ENCODE data around the gene CNTN5. TPM values are rescaled to one million over a fixed set of nuclear protein-coding genes. Genes with fewer than 3 reads are reported as not detected.

Gene CNTN5
- total and polyA plus RNA-seq, 2 experiments from 2014 or later: 9.6 to 10.6 TPM

DNA sequence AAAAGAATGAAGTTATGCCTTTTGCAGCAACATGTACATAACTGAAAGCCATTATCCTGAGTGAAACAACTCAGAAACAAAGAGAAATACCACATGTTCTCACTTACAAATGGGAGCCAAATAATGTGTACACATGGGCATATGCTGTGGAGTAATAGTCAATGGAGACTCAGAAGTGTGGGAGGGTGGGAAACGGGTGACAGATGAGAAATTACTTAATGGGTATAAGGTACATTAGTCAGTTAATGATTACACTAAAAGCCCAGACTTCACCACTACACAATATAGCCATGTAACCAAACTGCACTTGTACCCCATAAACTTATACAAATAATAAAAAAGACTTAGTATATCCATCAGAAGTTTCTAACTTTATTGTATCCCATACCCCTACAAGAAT is 992.3 kb downstream of the CNTN5 start:
- Histone ChIP-seq H3K4me2 (no peak overlapping the region), H3K36me3 (replicated peaks; ENCODE audit: insufficient read depth, low read depth) (no peaks in the 10 kb centered on the region), H3K4me3 (no peak overlapping the region), H3K27ac (no peak overlapping the region), H3K9me3 (ENCODE audit: low read depth) (no peaks in the 10 kb centered on the region), H3K4me1 (ENCODE audit: insufficient read depth) (peaks cover 5% of the 10 kb centered on the region), H3K79me2 (no peaks in the 10 kb centered on the region), H3K27me3 (no peaks in the 10 kb centered on the region), H3K9me2 (replicated peaks; ENCODE audit: insufficient read depth) (no peaks in the 10 kb centered on the region), H4K20me1 (ENCODE audit: insufficient read depth, poor library complexity, severe bottlenecking) (no peaks in the 10 kb centered on the region), H2AFZ (no peak overlapping the region)
- TF ChIP-seq EZH2phosphoT487 (IDR thresholded peaks at IDR 0.05; ENCODE audit: low read depth, severe bottlenecking, unreplicated experiment) (no peak), EZH2 (IDR thresholded peaks at IDR 0.05; ENCODE audit: borderline replicate concordance) (no peak)
- TF ChIP-seq, protein P1, sequence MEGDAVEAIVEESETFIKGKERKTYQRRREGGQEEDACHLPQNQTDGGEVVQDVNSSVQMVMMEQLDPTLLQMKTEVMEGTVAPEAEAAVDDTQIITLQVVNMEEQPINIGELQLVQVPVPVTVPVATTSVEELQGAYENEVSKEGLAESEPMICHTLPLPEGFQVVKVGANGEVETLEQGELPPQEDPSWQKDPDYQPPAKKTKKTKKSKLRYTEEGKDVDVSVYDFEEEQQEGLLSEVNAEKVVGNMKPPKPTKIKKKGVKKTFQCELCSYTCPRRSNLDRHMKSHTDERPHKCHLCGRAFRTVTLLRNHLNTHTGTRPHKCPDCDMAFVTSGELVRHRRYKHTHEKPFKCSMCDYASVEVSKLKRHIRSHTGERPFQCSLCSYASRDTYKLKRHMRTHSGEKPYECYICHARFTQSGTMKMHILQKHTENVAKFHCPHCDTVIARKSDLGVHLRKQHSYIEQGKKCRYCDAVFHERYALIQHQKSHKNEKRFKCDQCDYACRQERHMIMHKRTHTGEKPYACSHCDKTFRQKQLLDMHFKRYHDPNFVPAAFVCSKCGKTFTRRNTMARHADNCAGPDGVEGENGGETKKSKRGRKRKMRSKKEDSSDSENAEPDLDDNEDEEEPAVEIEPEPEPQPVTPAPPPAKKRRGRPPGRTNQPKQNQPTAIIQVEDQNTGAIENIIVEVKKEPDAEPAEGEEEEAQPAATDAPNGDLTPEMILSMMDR (IDR thresholded peaks at IDR 0.05; ENCODE audit: poor library complexity): no peak
- no peak for DNase-seq (ENCODE audit: low spot score)
- 60% methylated on average over 1 of the region's 1 CpG for WGBS (ENCODE audit: low lambda C conversion rate, missing lambda C conversion rate)

DNA sequence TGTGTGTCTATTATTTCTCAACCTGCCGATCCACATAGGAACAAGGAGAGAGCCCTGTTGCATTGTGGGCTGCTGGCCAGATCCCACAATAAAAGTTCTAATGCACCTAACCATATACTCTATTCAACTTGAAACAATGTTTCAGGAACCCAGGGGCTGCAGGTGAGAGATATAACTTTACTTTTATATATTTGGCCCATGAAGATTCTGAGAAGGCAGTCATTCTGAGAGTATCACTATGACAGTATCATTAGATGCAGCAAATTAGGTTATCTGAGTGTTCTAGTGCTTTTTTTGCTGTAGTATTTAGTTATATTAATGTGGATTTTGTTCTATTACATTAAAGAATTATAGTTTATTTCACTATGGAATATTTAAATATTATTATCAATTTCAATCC is 1011.2 kb downstream of the CNTN5 start:
- no peak overlapping the region for H3K4me3 ChIP-seq
- H2AFZ ChIP-seq: no peak overlapping the region
- H3K9me2 ChIP-seq (replicated peaks; ENCODE audit: insufficient read depth): no peaks in the 10 kb centered on the region
- H3K4me2 ChIP-seq: no peak overlapping the region
- WGBS (ENCODE audit: low lambda C conversion rate, missing lambda C conversion rate): 92% methylated on average over 1 of the region's 1 CpG
- H3K4me1 ChIP-seq (ENCODE audit: insufficient read depth): no peaks in the 10 kb centered on the region
- H3K9me3 ChIP-seq (ENCODE audit: low read depth): no peaks in the 10 kb centered on the region
- TF ChIP-seq, protein P1 (IDR thresholded peaks at IDR 0.05; ENCODE audit: poor library complexity): no peak
- TF ChIP-seq EZH2 (IDR thresholded peaks at IDR 0.05; ENCODE audit: borderline replicate concordance) (no peak), EZH2phosphoT487 (IDR thresholded peaks at IDR 0.05; ENCODE audit: low read depth, severe bottlenecking, unreplicated experiment) (no peak)
- H3K27me3 ChIP-seq: no peaks in the 10 kb centered on the region
- no peak for DNase-seq (ENCODE audit: low spot score)
- no peaks in the 10 kb centered on the region for H3K79me2 ChIP-seq
- H3K27ac ChIP-seq: no peak overlapping the region
- H3K36me3 ChIP-seq (replicated peaks; ENCODE audit: insufficient read depth, low read depth): no peaks in the 10 kb centered on the region
- no peaks in the 10 kb centered on the region for H4K20me1 ChIP-seq (ENCODE audit: insufficient read depth, poor library complexity, severe bottlenecking)

DNA sequence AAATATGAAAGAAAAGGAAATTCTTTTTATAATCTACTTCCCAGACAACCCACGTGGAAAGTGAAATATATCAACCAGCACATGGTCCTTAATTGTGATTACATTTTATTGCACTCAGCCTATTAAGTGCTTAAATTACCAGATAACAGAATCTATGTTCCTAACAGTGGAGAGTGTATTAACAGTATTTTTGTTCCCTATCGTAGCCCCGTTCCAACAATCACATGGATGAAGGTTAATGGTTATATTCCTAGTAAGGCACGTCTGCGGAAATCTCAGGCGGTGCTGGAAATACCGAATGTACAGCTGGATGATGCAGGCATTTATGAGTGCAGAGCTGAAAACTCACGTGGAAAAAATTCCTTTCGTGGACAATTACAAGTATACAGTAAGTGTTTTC is 1040.3 kb downstream of the CNTN5 start:
- Histone ChIP-seq H3K4me2 (no peak overlapping the region), H3K36me3 (replicated peaks; ENCODE audit: insufficient read depth, low read depth) (no peaks in the 10 kb centered on the region), H3K27ac (no peak overlapping the region), H2AFZ (no peak overlapping the region), H3K27me3 (no peaks in the 10 kb centered on the region), H3K9me2 (replicated peaks; ENCODE audit: insufficient read depth) (no peaks in the 10 kb centered on the region), H3K9me3 (ENCODE audit: low read depth) (no peaks in the 10 kb centered on the region), H3K4me1 (ENCODE audit: insufficient read depth) (no peaks in the 10 kb centered on the region), H3K79me2 (no peaks in the 10 kb centered on the region), H4K20me1 (ENCODE audit: insufficient read depth, poor library complexity, severe bottlenecking) (no peaks in the 10 kb centered on the region), H3K4me3 (no peak overlapping the region)
- 65% methylated on average over 9 of the region's 9 CpGs for WGBS (ENCODE audit: low lambda C conversion rate, missing lambda C conversion rate)
- DNase-seq (ENCODE audit: low spot score): no peak
- TF ChIP-seq EZH2phosphoT487 (IDR thresholded peaks at IDR 0.05; ENCODE audit: low read depth, severe bottlenecking, unreplicated experiment) (no peak), EZH2 (IDR thresholded peaks at IDR 0.05; ENCODE audit: borderline replicate concordance) (no peak)
- TF ChIP-seq, protein P1 (IDR thresholded peaks at IDR 0.05; ENCODE audit: poor library complexity): no peak

DNA sequence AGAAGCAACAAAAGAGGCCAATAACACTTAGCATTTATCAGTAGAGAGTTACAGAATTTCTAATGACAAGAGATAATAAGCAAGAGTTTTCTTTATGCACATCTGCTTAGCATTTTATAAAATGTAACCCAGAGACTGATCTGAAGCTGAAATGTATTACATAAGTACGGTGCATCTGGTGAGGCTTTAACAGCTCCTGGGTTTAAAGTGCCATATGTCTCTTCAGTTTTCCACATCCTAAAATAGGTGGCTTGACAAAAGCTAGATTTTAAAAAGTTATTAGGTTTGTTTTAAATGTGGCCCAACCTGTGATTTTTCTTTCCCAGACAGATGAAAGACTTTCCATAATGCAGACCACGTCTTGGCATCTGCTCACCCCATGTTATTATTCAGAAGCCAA is 1045.7 kb downstream of the CNTN5 start:
- no peak for DNase-seq (ENCODE audit: low spot score)
- no peaks in the 10 kb centered on the region for H3K9me2 ChIP-seq (replicated peaks; ENCODE audit: insufficient read depth)
- H4K20me1 ChIP-seq (ENCODE audit: insufficient read depth, poor library complexity, severe bottlenecking): no peaks in the 10 kb centered on the region
- TF ChIP-seq EZH2 (IDR thresholded peaks at IDR 0.05; ENCODE audit: borderline replicate concordance) (no peak), EZH2phosphoT487 (IDR thresholded peaks at IDR 0.05; ENCODE audit: low read depth, severe bottlenecking, unreplicated experiment) (no peak)
- TF ChIP-seq, protein P1 (IDR thresholded peaks at IDR 0.05; ENCODE audit: poor library complexity): no peak
- H3K27ac ChIP-seq: no peak overlapping the region
- H3K9me3 ChIP-seq (ENCODE audit: low read depth): no peaks in the 10 kb centered on the region
- H3K4me2 ChIP-seq: no peak overlapping the region
- no peak overlapping the region for H2AFZ ChIP-seq
- H3K79me2 ChIP-seq: no peaks in the 10 kb centered on the region
- H3K4me3 ChIP-seq: no peak overlapping the region
- H3K36me3 ChIP-seq (replicated peaks; ENCODE audit: insufficient read depth, low read depth): no peaks in the 10 kb centered on the region
- H3K4me1 ChIP-seq (ENCODE audit: insufficient read depth): no peaks in the 10 kb centered on the region
- no peaks in the 10 kb centered on the region for H3K27me3 ChIP-seq
- WGBS (ENCODE audit: low lambda C conversion rate, missing lambda C conversion rate): 50% methylated on average over 2 of the region's 2 CpGs

All from hepatocyte (in vitro differentiated cells).